ENCODE data around the gene SNRNP25. TPM values are rescaled to one million over a fixed set of nuclear protein-coding genes. Genes with fewer than 3 reads are reported as not detected.
A peak's percentile ranks its signal among the peaks of the same experiment; 100 is the strongest.

The SNRNP25 gene
- polyA plus RNA-seq, 3 donors: 18.5 to 32.2 (median 31.6) TPM

GRCh38 chr16:54237-54581 lies 581 bp downstream of the SNRNP25 start:
- Histone ChIP-seq H3K4me3 (replicated peaks in 1 of 3; ENCODE audit: low read depth in 2 of 3, low read length in 3 of 3) (peak overlapping the region; percentile 58 to 97 (median 87)), H3K79me2 (ENCODE audit: insufficient read depth, low read length) (peaks cover 50% of the 10 kb centered on the region), H2AFZ (ENCODE audit: insufficient read depth, low read depth, low read length, poor library complexity, severe bottlenecking) (peak overlapping the region; percentile 100), H3K4me2 (replicated peaks; ENCODE audit: extremely low read depth, low read length, poor library complexity, severe bottlenecking) (peak overlapping the region; percentile 91), H3K9ac (ENCODE audit: insufficient read depth, low read length, poor library complexity, severe bottlenecking) (peak overlapping the region; percentile 83), H4K20me1 (ENCODE audit: insufficient read depth, low read length) (peaks cover 11% of the 10 kb centered on the region), H3K27me3 (ENCODE audit: control insufficient read depth in 2 of 2, insufficient read depth in 2 of 2, low read length in 2 of 2) (no peaks in the 10 kb centered on the region), H3K27ac (ENCODE audit: low read depth in 1 of 2, low read length in 2 of 2) (peak overlapping the region in 1 of 2 donors; percentile 78), H3K36me3 (replicated peaks in 1 of 2; ENCODE audit: control insufficient read depth in 1 of 2, insufficient read depth in 2 of 2, low read length in 2 of 2) (peaks cover 14 to 39% of the 10 kb centered on the region in 2 donors), H3K9me3 (replicated peaks in 1 of 2; ENCODE audit: control insufficient read depth in 1 of 2, insufficient read depth in 1 of 2, low read length in 2 of 2) (no peaks in the 10 kb centered on the region), H3K4me1 (ENCODE audit: control insufficient read depth in 1 of 2, insufficient read depth in 2 of 2, low read length in 2 of 2) (peaks cover 11 to 20% of the 10 kb centered on the region in 2 donors)
- no peak for DNase-seq
- Mint-ChIP-seq H3K36me3 (peaks cover 41 to 45% of the 10 kb centered on the region in 2 donors), H3K4me3 (peak overlapping the region; percentile 99), H3K27ac (peak overlapping the region in 4 of 7 donors; percentile 53 to 74 (median 66)), H3K27me3 (ENCODE audit: low read depth in 3 of 3) (no peaks in the 10 kb centered on the region), H3K4me1 (peaks cover 33% of the 10 kb centered on the region), H3K9me3 (peaks cover 0 to 2% (median 0%) of the 10 kb centered on the region in 7 donors)
- TF ChIP-seq CTCF (IDR thresholded peaks at IDR 0.05): no peak
- intact Hi-C loops (cut with micrococcal nuclease): loop anchor here in 1 of 2 donors (2.0 kb wide), 1 partner anchor 25 kb away; the partner anchor contains the start of gene MPG
- 75% methylated on average over 2 of the region's 12 CpGs for WGBS (ENCODE audit: insufficient coverage)

- peaks cover 37 to 39% of the 10 kb centered on the region in 2 donors for H3K36me3 Mint-ChIP-seq
- WGBS (ENCODE audit: insufficient coverage): 88% methylated on average over 9 of the region's 11 CpGs
- no peak overlapping the region for H3K4me2 ChIP-seq (replicated peaks; ENCODE audit: extremely low read depth, low read length, poor library complexity, severe bottlenecking)
- H3K4me3 Mint-ChIP-seq: no peak overlapping the region
- no peak overlapping the region for H3K27ac ChIP-seq (ENCODE audit: low read depth in 1 of 2, low read length in 2 of 2)
- H3K4me1 Mint-ChIP-seq: peaks cover 33% of the 10 kb centered on the region
- DNase-seq: no peak
- H3K36me3 ChIP-seq (replicated peaks in 1 of 2; ENCODE audit: control insufficient read depth in 1 of 2, insufficient read depth in 2 of 2, low read length in 2 of 2): peaks cover 12 to 30% of the 10 kb centered on the region in 2 donors
- no peaks in the 10 kb centered on the region for H3K9me3 ChIP-seq (replicated peaks in 1 of 2; ENCODE audit: control insufficient read depth in 1 of 2, insufficient read depth in 1 of 2, low read length in 2 of 2)
- H3K4me3 ChIP-seq (replicated peaks in 1 of 3; ENCODE audit: low read depth in 2 of 3, low read length in 3 of 3): no peak overlapping the region
- H3K27ac Mint-ChIP-seq: peak overlapping the region in 1 of 7 donors; percentile 33
- peaks cover 40% of the 10 kb centered on the region for H3K79me2 ChIP-seq (ENCODE audit: insufficient read depth, low read length)
- H4K20me1 ChIP-seq (ENCODE audit: insufficient read depth, low read length): peaks cover 9% of the 10 kb centered on the region
- H3K9me3 Mint-ChIP-seq: peaks cover 0 to 2% (median 0%) of the 10 kb centered on the region in 7 donors
- H3K9ac ChIP-seq (ENCODE audit: insufficient read depth, low read length, poor library complexity, severe bottlenecking): no peak overlapping the region
- H2AFZ ChIP-seq (ENCODE audit: insufficient read depth, low read depth, low read length, poor library complexity, severe bottlenecking): no peak overlapping the region
- H3K27me3 ChIP-seq (ENCODE audit: control insufficient read depth in 2 of 2, insufficient read depth in 2 of 2, low read length in 2 of 2): no peaks in the 10 kb centered on the region
- intact Hi-C loops (cut with micrococcal nuclease): loop anchor here in 1 of 2 donors (2.0 kb wide), 1 partner anchor 23 kb away; the partner anchor contains the start of gene MPG
- peaks cover 0 to 2% (median 1%) of the 10 kb centered on the region in 3 donors for H3K27me3 Mint-ChIP-seq (ENCODE audit: low read depth in 3 of 3)
- no peak for TF ChIP-seq CTCF (IDR thresholded peaks at IDR 0.05)
- H3K4me1 ChIP-seq (ENCODE audit: control insufficient read depth in 1 of 2, insufficient read depth in 2 of 2, low read length in 2 of 2): peaks cover 11 to 20% of the 10 kb centered on the region in 2 donors
Measured at GRCh38 chr16:55571-56136, 2.0 kb downstream of the SNRNP25 start.

All from CD14-positive monocyte (primary cell).